HG03064 (cell line): ENCODE results near the gene MAGEB1.

Experiments
- ATAC-seq: cut with Tn5 transposase; IDR thresholded peaks from one replicate; pipeline ENCODE4 v1.9.1; 2021; ENCODE audit warnings: low read depth; ENCODE audit not compliant: unreplicated experiment

MAGEB1 gene

GRCh38 chrX:30246769-30247489, at the start of gene MAGEB1:
Gene MAGEB1, plus strand, starts transcription at chrX:30247146. Its CDS starts 3,348 bp downstream, at chrX:30250494.
- ATAC-seq, result no peak

GRCh38 chrX:30212172-30212571, 34.8 kb upstream of the MAGEB1 start:
- ATAC-seq, result no peak

GRCh38 chrX:30215357-30215843, 31.5 kb upstream of the MAGEB1 start, which contains the start of gene MAGEB2:
Gene MAGEB2, plus strand, starts transcription at chrX:30215563. Its CDS starts 3,018 bp downstream, at chrX:30218581.
- no peak for ATAC-seq

- ATAC-seq, result no peak
Measured at GRCh38 chrX:30217465-30217864, 29.5 kb upstream of the MAGEB1 start.

DNA sequence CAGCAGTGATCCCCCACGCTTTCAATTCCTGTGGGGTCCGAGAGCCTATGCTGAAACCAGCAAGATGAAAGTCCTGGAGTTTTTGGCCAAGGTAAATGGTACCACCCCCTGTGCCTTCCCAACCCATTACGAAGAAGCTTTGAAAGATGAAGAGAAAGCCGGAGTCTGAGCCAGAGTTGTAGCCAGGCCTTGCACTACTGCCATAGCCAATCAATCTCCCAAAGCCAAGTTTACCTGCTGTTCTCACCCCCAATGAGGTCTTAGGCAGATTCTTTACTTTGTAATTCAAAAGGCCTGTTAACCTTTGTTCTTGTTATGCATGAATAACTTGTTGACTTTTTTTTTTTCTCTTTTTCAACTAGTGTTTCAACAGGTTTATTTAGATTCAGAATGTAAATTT, 27.6 kb upstream of the MAGEB1 start:
- no peak for ATAC-seq

DNA sequence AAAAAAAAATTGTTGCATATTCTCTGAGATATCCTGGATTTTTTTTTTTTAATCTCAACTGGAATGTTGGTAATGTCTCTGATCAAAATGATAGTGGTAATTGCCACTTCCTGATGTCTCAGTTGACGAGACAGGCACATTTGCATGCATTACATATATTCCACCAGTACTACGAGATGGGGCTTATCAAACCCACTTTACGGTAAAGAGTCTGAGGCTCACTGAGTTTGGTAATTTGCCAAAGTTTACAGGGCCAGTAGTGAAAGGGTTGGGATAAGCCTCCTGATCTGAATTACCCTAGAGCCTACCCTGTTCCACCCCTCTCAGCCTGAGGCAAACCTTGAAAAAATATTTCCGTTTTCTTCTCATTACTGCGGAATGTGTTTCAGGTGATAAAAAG, 26.3 kb upstream of the MAGEB1 start:
- no peak for ATAC-seq

GRCh38 chrX:30224536-30224935, 22.4 kb upstream of the MAGEB1 start:
- no peak for ATAC-seq

DNA sequence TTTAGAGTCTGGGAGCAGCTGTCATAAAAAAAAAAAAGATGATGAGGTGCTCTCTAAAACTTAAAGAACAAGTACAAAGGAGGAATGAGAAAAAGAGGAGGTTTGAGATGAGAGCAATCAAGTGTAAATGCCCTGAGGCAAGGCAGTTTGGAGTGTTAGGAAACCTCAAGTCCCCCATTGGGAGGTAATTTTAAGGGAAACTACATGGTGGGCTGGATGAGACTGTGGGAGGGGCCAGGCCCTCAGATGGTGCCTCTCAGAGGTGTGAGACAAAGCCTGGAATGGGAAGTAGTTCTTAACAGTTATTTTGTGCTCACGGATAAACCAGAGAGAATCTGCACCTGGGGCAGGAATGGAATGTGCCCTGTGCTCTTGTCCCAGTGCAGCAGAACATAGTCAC, 18.4 kb upstream of the MAGEB1 start:
- no peak for ATAC-seq

GRCh38 chrX:30230395-30230794, 16.6 kb upstream of the MAGEB1 start, which contains the start of gene MAGEB3:
Gene MAGEB3, plus strand, starts transcription at chrX:30230657. Its CDS starts 5,268 bp downstream, at chrX:30235925.
- ATAC-seq, result no peak

GRCh38 chrX:30241724-30242415, 5.1 kb upstream of the MAGEB1 start, which contains the start of gene MAGEB4:
Gene MAGEB4, plus strand, starts transcription at chrX:30242000. Its CDS starts 136 bp downstream, at chrX:30242136.
- ATAC-seq, result no peak

DNA sequence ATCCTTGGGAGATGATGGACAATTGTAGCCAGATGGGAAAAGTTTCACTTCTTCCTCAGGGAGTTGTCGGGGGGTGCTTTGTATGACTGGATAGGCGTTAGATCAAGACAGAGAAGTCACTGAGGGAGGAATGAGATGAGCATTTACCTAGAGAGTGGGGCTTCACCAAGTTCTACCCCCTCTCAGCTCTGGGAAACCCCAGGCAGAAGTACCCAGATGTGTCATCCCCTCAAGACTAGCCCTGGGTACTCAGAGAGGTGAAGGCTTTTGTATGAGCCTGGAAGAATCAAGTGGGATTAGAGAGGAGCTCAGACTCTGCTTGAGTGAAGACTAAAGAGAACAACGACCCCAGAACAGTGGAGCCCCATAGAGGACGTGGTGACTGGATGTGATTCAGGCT, 1.9 kb downstream of the MAGEB1 start:
- ATAC-seq, result peak; percentile 60

- ATAC-seq, result no peak
Measured at GRCh38 chrX:30253257-30253656, 6.3 kb downstream of the MAGEB1 start.

DNA sequence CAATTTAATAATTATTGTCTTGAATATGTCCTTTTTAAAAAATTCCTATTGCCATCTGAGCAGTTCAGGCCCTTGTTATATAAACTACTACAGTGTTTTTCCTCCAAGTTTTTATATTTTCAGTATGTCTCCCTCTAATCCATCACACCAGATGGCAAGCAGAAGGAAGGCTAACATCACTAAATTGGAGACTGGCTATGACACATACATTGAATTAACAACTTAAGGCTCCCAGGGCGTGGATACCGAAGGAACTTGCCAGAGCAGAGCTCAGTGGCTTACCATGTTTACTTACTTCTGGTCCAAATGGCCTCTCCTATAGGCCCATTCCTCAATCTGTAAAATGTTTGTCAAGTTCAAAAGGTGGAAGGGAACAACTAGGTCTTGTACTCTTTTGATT, 13.0 kb downstream of the MAGEB1 start:
- no peak for ATAC-seq

GRCh38 chrX:30261012-30261411, 14.1 kb downstream of the MAGEB1 start:
- ATAC-seq, result no peak

- ATAC-seq, result no peak
Measured at GRCh38 chrX:30262763-30263162, 15.8 kb downstream of the MAGEB1 start.

DNA sequence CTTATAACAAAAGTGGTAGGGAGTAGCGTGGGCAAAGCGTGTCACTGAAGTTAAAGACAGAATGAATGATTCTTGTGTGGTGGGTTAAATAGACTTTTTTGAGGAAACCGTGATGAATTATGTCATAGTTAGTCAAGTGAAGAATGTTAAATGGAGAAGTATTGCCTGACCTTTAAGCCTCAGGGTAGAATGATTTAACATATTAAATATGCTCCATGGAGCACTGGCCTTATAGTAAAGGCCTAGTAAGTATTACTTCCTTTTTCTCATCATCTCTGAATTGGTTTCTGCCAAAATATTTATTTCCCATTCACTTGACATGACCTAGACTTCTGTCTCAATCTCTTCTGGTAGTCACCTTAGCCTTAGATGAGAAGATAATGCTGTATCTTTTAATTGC, 23.7 kb downstream of the MAGEB1 start:
- no peak for ATAC-seq

DNA sequence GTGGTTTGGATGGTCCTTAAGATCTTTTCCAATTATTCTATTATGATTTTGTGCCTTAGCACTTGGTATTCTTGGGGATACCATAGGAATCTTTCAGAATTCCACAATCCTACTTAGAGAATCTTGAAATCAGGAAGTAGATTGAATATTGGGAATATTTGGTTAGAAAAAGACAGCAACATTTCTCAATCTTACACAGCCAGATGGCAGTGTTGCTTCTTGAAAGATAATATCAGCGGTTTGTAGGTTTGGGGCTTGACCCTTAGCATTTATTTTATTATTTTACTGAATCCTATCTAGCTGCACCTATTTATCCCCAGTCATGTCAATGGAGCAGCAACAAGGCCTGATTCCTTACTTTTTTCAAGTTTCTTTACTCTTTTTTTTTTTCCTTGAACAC, 28.6 kb downstream of the MAGEB1 start:
- ATAC-seq, result no peak

DNA sequence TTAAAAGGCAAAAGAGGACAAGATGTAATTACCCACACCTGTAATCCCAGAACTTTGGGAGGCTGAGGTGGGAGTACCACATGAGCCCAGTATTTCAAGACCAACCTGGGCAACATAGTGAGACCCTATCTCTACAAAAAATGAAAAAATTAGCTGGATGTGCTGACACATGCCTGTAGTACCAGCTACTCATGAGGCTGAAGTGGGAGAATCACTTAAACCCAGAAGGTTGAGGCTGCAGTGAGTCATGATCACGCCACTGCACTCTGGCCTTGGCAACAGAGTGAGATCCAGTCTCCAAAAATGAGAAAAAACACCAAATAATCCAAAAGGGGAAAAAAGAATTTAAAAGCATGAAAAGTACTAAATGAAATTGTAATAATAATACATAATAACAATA, 31.4 kb downstream of the MAGEB1 start:
- no peak for ATAC-seq

DNA sequence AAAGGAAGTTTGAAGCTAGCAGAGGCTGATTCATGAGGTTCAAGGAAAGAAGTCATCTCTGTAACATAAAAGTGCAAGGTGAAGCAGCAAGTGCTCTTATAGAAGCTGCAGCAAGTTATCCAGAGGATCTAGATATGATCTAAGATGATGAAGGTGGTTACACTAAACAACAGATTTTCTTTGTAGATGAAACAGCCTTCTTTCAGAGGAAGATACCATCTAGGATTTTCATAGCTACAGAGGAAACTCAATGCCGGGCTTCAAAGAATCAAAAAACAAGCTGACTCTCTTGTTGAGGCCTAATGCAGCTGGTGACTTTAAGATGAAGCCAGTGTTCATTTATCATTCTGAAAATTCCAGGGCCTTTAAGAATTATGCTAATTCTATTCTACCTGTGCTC, 33.5 kb downstream of the MAGEB1 start:
- ATAC-seq, result no peak

GRCh38 chrX:30282527-30282926, 35.6 kb downstream of the MAGEB1 start:
- no peak for ATAC-seq

DNA sequence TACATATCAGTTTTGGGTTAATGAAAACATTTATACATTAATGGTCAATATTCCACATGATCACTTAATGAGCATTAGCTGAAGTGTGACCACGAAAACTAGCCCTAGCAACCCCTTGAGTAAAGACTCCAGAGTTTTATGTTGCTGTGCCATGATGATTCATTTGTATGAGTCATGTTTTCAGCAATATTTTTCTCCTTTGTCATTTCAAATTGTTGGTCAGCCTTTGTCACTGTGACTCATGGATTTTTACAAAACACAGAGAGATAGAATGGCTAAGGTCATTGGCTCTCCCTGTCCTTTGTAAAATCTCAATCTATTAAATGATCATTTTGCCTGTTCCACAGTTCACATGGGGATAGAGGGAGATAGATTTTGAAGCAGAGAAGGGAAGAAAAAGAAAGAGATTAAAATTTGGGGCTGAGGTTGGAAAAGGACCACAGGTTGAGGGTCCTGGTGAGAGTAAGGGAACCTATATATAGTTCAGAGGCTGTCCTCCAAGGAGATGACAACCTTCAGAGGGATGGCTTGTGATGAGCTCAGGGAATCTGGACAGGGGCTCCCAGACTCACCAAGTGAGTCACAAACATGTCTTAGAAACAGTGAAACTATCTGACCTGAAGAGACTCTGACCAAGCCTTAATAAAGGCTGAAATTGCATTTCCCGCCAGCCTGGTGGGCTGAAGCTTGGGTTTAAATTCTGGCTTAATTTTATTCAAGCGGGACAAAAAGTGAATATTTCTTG, 36.7 kb downstream of the MAGEB1 start:
- no peak for ATAC-seq
